Medulla oblongata (tissue), 1 donor: ENCODE results near the gene PDE6B.
"Not testable (repeated sequence)": the region's sequence is repeated elsewhere in the genome, so short reads cannot be mapped to it uniquely, and the experiment has no call there.

Experiments
- DNase-seq: peaks from one replicate; pipeline ENCODE4 v3.0.0-alpha.2; 2015; ENCODE audit errors: extremely low spot score

Gene PDE6B

DNA sequence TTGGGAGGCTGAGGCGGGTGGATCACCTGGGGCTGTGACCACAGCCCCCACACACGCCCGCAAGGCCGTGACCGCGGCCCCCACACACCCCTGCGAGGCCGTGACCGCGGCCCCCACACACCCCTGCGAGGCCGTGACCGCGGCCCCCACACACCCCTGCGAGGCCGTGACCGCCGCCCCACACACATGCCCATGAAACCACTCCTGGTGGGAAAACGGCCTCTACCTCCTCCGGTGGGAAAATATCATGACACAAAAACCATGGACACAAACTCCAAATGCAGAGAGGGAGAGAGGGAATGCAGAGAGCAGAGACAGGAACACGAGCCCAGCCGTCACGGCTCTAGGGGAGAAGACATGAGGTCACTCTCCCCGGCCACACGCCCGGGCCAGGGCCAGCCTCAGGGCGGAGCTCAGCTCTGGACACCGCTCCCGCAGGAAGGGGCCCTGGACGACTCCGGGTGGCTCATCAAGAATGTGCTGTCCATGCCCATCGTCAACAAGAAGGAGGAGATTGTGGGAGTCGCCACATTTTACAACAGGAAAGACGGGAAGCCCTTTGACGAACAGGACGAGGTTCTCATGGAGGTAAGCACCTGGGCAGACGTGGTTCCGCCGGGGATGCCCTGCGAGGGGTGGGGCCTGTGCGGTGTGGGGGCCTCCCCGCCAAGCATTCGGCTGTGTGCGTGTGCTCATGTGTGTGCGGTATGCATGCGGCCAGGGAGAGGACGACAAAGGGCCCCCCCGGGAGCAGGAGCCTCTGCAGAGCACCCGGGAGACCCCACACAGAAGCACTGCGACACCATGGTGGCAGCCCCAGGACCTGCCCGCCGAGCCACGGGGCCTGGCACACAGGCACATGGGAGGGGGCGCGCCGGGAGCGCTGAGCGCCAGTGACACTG is 31.3 kb downstream of the PDE6B start:
- no peak for DNase-seq

DNA sequence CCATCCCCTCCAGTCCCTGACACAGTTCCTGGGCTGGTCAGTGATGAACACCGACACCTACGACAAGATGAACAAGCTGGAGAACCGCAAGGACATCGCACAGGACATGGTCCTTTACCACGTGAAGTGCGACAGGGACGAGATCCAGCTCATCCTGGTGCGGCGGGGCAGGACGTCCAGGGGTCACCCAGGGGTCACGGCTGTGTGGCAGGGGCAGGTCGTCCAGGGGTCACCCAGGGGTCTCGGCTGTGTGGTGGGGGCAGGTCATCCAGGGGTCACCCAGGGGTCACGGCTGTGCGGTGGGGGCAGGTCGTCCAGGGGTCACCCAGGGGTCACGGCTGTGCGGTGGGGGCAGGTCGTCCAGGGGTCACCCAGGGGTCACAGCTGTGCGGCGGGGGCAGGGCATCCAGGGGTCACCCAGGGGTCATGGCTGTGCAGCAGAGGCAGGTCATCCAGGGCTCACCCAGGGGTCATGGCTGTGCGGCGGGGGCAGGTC is 32.0 kb downstream of the PDE6B start:
- DNase-seq = no peak

DNA sequence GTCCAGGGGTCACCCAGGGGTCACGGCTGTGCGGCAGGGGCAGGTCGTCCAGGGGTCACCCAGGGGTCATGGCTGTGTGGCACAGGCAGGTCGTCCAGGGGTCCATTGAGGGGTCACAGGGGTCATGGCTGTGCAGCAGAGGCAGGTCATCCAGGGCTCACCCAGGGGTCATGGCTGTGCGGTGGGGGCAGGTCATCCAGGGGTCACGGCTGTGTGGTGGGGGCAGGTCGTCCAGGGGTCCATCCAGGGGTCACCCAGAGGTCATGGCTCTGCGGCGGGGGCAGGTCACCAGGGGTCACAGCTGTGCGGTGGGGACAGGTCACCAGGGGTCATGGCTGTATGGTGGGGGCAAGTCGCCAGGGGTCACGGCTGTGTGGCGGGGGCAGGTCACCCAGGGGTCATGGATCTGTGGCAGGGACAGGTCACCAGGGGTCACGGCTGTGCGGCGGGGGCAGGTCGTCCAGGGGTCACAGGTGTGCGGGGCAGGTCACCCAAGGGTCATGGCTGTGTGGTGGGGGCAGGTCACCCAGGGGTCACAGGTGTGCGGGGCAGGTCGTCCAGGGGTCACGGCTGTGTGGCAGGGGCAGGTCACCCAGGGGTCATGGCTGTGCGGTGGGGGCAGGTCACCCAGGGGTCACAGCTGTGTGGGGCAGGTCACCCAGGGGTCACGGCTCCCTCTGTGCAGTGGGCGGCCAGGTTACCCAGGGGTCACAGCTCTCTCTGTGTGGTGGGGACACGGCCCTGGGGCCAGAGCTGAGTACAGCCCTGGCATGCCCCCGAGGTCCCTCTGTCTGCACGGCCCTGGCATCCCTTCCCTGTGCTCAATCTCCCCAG is 32.7 kb downstream of the PDE6B start:
- no peak for DNase-seq

DNA sequence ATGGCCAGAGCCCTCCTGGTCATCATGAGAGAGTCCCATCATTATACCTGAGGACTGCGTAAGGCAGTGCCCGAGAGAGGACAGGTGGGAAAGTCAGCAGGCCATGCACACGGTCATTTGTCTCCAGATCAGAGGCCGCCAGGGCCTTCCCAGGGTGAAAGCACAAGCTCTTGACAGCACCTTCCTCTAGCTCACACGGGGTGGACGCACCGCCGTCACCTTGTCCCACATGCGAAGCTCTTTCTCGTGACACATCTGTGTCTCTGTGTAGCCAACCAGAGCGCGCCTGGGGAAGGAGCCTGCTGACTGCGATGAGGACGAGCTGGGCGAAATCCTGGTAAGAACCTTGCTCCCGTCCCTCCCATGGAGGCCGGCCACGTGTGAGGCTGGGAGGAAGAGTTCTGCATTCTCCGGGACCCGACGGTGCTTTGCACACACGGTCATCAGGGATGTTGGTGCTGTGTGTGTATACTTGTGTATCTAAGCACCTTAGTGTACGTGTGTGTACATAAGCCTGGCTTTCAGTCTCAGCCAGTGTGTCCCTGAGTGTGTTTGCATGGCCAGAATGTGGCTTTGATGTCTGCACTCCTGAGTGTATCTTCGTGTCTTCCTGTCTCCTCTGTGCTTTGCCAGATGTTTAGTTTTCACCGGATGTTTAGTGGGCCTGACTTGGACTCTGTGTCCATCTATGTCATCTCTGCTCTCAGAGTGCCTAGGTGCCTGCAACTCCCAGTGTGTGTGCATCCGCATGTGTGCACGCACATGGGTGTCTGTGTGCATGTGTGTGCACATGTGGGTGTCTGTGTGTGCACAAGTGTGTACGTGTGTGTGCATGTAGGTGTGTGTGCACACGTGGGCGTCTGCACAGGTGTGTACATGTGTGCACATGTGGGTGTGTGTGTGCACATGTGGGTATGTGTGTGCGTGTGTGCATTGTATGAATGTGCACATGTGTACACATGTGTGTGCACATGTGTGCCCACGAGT is 33.6 kb downstream of the PDE6B start:
- DNase-seq = no peak

DNA sequence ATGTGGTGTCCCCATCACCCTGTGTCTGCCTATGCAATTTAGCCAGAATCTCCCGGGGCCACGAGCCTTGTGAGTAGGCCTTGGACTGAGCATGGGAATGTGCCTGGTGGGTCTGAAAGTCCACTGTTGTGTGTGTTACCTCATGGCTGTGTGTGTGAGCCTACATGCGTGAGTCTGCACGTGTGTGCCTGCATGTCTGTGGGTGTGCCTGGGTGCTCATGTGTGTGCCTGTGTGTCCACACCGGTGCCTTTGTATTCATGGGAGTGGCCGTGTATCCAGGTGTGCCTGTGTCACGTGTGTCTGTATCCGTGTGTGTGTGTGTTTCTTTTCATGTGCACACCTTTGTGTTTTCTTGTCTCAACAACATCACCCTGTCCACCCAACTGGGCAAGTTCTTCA is 34.5 kb downstream of the PDE6B start:
- no peak for DNase-seq

DNA sequence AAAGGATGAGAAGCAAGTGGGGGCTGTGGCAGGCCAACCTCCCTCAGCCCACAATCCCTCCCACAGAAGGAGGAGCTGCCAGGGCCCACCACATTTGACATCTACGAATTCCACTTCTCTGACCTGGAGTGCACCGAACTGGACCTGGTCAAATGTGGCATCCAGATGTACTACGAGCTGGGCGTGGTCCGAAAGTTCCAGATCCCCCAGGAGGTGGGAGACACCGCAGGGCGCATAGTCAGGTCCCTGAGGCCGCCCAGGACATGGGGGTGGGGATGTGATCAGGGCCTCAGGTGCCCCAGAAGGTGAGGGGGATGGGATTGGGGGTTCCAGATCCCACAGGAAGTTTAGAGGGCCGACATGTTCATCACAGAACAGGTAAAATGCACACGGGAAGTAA is 35.0 kb downstream of the PDE6B start:
- DNase-seq = no peak

DNA sequence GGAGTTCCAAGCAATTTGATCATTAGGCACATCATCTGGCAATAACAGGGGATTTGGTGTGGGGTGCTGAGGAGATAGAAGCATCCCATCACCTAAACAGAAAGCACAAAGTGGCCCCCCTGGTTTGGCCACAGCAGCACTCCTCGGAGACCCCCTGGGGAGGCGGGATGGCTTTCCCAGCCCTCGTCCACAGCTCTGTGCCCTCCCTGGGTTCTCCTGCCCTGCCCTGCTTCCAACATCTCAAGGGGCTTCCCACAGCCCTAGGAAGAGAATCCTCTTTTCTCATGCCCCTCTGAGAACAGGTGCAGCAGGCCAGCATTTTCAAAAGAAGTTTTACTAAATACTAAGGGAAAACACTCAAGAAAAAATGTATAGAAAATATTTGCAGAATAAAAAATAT is 35.9 kb downstream of the PDE6B start:
- no peak for DNase-seq

DNA sequence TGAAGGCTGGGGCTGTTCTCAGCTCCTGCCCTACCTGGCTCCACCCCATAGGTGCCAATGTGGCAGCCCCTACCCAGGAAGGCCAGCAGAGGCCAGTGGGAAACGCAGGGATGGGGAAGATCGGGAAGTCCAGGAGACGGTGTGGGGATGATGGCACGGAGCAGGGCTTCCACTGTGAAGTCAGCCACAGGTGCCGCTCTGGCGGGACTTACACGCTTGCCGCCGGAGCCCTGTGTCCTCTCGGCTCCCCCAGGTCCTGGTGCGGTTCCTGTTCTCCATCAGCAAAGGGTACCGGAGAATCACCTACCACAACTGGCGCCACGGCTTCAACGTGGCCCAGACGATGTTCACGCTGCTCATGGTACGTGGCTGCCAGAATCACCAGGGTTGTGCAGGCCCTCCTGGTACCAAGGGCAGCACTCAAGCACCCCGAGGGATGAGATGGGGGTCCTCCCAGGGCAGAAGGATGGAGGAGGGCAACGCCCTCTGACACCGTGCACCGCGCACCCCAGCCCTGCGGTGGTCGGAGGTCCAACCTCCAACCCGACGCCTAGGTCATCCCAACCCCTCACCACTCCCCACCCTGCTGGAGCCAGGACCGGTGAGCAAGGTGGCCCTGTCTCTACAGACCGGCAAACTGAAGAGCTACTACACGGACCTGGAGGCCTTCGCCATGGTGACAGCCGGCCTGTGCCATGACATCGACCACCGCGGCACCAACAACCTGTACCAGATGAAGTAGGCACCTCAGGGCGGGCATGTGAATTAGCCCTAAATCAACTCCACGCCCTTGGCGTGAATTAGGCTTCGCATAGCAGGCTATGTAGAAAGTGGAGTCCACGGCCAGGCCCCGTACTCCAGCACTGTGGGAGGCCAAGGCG is 36.7 kb downstream of the PDE6B start:
- DNase-seq = no peak

DNA sequence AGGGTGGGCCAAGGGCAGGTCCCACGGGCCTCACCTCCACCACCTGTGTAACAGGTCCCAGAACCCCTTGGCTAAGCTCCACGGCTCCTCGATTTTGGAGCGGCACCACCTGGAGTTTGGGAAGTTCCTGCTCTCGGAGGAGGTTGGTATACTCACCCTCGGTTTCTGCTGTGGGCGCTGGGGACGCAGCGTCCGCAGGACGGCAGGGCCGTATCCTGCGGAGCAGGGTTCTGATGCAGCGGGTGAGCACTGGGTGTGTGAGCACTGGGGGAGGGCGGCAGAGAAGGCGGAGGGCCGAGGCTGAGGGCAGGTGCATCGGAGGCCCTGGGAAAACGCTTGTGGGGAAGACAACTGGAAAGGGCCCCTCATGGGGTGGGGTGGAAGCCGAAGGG is 37.7 kb downstream of the PDE6B start:
- DNase-seq = no peak

DNA sequence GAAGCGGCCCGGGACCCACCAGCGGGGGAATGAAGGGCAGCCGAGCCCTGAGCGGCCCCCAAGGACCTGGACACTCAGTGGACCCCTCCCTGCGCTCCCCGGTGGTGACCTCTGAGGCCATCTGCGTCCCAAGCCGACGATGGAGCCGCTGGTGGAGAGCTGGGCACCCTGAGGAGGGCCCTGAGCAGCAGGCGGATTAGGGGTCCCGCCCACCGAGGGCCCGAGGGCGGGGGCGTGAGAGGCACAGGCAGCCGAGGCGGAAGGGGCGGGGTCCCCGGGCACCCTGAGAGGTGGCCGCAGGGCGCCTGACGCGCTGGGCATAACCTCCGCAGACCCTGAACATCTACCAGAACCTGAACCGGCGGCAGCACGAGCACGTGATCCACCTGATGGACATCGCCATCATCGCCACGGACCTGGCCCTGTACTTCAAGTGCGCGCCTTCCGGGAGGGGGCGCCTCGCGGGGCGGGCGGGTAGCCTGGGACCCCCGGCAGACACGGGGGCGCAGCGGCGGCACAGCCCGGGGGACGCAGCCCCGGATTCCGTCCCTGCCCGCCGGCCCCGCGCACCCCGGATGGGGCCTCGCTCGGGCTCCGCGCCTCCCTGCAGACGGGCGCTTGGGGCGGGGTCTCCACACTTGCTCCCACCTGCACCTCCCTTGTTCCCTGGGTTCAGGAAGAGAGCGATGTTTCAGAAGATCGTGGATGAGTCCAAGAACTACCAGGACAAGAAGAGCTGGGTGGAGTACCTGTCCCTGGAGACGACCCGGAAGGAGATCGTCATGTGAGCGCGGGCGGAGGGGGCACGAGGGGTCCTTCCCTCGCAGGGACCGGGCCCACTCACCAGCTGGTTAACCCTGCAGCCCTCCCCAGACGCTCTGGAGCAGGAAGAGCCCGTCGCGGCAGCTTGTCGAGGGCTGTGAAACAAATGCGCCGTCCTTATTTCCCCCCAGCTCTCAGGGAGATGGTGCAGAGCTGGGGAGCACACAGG is 38.4 kb downstream of the PDE6B start:
- DNase-seq = peak; percentile 37

DNA sequence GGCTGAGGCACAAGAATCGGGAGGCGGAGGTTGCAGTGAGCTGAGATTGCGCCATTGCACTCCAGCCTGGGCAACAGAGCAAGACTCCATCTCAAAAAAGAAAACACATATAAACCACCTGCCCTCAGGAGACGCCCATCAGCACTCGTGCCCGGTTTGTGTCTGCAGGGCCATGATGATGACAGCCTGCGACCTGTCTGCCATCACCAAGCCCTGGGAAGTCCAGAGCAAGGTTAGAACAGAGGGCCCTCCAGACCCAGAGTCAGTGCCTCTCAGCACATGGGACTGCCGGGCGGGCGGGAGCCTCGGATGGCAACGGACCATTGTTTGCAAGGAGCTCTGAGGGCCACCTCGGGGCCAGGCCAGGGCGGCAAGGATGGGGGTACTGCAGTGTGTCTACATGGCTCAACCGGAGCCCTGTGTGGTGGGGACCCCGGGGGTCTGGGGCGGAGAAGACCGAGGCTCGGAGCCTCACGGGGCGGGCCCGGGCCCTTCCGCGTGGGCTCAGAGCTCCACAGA is 39.4 kb downstream of the PDE6B start:
- no peak for DNase-seq

DNA sequence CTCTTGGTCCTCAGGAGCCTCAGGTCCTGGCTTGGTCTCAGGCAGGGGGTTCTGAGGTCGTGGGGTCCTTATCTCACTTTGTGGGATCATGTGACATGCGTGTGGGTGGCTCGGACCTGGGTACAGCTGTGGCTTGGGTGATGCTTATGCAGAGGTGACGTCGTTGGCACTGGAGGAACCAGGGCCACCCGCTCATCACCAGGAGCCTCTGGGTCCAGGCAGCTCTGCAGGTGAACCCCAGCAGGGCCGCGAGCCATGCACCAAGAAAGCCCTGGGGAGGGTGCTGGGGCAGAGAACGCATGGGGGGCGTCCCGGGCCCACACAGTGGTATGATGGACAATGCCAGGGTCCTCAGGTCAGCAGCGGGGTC is 40.0 kb downstream of the PDE6B start:
- no peak for DNase-seq

DNA sequence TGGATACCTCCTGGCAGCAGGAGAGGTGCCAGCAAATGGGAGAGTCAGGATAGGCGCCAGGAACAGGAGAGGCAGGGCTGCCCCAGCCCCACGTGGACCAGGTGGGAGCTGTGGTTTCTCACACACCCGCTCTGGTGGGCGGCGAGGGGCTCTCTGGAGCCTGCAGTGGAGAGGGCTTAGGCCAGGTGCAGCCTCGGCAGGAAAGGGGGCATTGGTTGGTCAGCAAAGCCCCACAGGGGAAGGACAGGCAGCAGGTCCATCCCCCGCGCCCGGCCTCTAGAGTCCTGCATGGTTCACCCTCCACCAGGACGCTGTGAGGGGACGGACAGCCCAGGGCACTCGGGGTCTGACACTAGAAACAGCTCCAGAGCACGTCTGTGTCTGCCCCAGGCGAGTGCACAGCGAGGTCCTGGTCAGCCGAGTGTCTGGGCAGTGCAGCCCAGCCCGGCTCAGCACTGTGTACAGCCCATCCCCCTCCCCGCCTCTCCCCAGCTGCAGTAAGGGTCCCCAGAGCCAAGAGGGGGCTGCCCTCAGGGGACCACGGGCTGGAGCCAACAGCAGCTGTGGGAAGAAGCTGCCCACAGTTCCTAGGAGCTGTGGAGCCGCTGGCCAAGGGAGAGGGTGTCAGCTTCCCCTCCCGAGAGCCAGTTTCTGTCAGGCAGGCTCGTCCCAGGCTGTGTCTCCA is 40.5 kb downstream of the PDE6B start:
- DNase-seq = no peak

DNA sequence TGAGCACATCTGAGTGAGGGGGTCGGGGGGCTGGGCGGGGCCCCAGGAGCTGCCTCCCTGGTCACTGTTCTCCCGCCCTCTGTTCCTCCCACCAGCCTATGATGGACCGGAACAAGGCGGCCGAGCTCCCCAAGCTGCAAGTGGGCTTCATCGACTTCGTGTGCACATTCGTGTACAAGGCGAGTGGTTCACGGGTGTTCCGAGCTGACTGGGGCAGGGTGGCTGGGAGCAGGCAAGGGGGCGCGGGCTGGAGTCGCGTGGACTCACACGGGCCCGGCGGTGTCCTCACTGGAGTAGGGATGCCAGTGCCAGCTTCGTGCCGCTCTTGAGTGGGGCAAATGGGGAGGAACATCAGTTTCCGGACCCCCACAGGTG is 41.0 kb downstream of the PDE6B start:
- no peak for DNase-seq

DNA sequence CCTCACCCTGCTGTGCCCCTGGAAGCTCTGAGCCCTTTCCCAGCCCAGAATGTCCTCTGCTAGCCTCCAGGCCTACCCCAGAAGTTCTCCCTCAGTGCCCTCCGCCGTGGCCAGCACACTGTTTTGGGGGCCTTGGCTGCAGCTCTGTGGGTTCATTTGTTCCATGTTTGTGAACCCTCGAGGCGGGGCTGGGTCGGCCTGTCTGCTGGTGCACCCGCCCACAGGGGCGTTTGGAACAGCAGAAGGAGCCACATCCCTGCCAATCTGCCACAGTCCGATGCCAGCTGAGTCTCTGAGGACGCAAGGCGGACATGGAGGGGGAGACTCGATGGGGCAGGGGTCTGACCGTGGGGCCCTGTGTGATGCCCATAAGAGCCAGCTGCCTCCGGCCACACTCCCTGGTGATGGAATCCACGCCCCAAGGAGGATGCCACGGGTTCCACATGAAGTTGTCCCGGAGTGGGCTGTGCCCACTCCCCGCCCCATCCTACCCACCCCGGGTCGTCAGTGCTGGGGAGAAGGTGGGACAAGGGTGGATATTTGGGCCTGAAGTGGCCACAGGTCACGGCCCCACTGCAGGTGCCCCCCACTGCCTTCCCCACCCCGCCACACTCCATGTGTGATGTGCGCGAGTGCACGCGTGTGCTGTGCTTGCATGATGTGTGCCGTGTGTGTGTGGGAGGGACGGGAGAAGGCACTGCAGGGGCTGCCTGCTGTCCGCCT is 41.6 kb downstream of the PDE6B start:
- no peak for DNase-seq

DNA sequence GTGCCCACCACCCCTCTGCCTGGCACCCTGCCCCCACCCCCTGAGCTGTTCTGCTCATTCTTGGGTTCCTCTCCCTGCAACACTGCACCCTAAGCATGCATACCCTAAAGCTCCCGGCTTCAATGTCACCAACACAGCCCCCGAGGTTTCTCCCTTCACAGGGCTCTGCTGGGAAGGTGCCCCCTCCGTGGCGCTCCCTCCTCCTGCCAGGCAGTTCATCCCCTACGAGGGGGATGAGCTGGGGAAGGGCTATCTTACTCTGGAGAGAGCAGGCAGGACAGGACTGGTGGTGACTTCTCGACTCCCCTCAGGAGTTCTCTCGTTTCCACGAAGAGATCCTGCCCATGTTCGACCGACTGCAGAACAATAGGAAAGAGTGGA is 42.2 kb downstream of the PDE6B start:
- no peak for DNase-seq

DNA sequence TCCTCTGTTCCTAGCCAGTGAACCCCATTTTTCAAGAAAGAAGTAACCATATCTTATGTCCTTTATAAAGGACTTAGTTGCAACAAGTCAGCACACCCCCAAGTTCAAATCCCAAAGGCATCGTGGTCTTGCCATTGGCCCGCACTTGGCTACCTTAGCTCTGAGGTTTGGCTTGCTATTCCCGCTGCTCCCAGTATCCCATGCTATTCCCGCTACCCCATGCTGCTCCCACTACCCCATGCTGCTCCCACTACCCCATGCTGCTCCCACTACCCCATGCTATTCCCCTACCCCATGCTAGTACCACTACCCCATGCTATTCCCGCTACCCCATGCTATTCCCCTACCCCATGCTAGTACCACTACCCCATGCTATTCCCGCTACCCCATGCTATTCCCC is 42.8 kb downstream of the PDE6B start:
- DNase-seq = not testable (repeated sequence)
